ENCODE results near the gene SERGEF. TPM values are rescaled to one million over a fixed set of nuclear protein-coding genes. Genes with fewer than 3 reads are reported as not detected.
A peak's percentile ranks its signal among the peaks of the same experiment; 100 is the strongest.

The SERGEF gene
- total RNA-seq, 3 donors from 2014 or later = 23.6 to 45.0 (median 23.8) TPM

DNA sequence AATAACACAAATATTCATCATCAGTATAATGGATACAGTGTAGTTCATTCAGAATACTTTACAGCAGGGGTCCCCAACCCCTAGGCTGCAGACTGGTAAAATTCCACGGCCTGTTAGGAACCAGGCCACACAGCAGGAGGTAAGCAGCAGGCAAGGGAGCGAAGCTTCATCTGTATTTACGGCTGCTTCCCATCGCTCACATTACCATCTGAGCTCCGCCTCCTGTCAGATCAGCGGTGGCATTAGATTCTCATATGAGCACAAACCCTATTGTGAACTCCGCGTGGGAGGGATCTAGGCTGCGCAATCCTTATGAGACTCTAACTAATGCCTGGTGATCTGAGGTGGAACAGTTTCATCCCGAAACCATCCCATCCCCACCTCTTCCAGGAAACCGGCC is 125.1 kb downstream of the SERGEF start:
- H3K9me3 ChIP-seq = no peaks in the 10 kb centered on the region
- no peaks in the 10 kb centered on the region for H3K4me1 ChIP-seq (ENCODE audit: low read depth)
- TF ChIP-seq, protein P1, sequence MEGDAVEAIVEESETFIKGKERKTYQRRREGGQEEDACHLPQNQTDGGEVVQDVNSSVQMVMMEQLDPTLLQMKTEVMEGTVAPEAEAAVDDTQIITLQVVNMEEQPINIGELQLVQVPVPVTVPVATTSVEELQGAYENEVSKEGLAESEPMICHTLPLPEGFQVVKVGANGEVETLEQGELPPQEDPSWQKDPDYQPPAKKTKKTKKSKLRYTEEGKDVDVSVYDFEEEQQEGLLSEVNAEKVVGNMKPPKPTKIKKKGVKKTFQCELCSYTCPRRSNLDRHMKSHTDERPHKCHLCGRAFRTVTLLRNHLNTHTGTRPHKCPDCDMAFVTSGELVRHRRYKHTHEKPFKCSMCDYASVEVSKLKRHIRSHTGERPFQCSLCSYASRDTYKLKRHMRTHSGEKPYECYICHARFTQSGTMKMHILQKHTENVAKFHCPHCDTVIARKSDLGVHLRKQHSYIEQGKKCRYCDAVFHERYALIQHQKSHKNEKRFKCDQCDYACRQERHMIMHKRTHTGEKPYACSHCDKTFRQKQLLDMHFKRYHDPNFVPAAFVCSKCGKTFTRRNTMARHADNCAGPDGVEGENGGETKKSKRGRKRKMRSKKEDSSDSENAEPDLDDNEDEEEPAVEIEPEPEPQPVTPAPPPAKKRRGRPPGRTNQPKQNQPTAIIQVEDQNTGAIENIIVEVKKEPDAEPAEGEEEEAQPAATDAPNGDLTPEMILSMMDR (IDR thresholded peaks at IDR 0.05) = no peak
- intact Hi-C loops (cut with DNase I, micrococcal nuclease) = no loop called here
- DNase-seq (no peak), ATAC-seq (no peak)
- H3K36me3 ChIP-seq (ENCODE audit: low read depth) = no peaks in the 10 kb centered on the region
- no peak overlapping the region for H3K4me3 ChIP-seq

GRCh38 chr11:17883946-17884345 is 128.9 kb downstream of the SERGEF start:
- Histone ChIP-seq H3K4me3 (no peak overlapping the region), H3K36me3 (ENCODE audit: low read depth) (no peaks in the 10 kb centered on the region), H3K9me3 (no peaks in the 10 kb centered on the region), H3K4me1 (ENCODE audit: low read depth) (no peaks in the 10 kb centered on the region)
- TF ChIP-seq, protein P1 (IDR thresholded peaks at IDR 0.05) = no peak
- ATAC-seq (no peak), DNase-seq (peak in 1 of 3 donors; percentile 45)
- intact Hi-C loops (cut with DNase I, micrococcal nuclease) = no loop called here

DNA sequence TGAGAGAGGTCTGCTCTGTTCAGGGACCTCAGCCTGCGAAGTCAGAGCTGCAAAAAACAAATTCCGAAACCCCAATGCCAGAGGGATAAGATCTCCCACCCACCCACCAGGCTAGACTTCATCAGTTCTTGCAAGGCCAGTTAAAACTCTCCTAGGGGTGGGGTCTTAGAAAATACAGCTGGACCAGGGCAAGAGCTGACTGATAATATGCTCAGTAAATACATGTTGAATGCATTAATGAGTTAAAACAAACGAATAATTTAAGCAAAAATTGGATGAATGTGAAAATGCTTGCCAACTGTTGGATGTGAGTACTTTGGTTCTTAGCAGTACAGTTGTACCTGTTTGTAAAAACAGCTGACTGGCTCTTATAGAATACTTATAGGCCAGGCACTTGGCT is 129.8 kb downstream of the SERGEF start:
- Histone ChIP-seq H3K9me3 (no peaks in the 10 kb centered on the region), H3K4me3 (no peak overlapping the region), H3K4me1 (ENCODE audit: low read depth) (no peaks in the 10 kb centered on the region), H3K36me3 (ENCODE audit: low read depth) (no peaks in the 10 kb centered on the region)
- ATAC-seq (no peak), DNase-seq (no peak)
- intact Hi-C loops (cut with DNase I, micrococcal nuclease) = no loop called here
- TF ChIP-seq, protein P1 (IDR thresholded peaks at IDR 0.05) = no peak

- ATAC-seq = no peak
- TF ChIP-seq, protein P1 (IDR thresholded peaks at IDR 0.05) = no peak
These were observed 134.1 kb downstream of the SERGEF start for GRCh38 chr11:17878743-17879142.

GRCh38 chr11:17877886-17878285 is 135.0 kb downstream of the SERGEF start:
- no peaks in the 10 kb centered on the region for H3K4me1 ChIP-seq (ENCODE audit: low read depth)
- H3K9me3 ChIP-seq = no peaks in the 10 kb centered on the region
- intact Hi-C loops (cut with DNase I, micrococcal nuclease) = no loop called here
- no peak overlapping the region for H3K4me3 ChIP-seq
- DNase-seq (no peak), ATAC-seq (no peak)
- TF ChIP-seq, protein P1 (IDR thresholded peaks at IDR 0.05) = no peak
- no peaks in the 10 kb centered on the region for H3K36me3 ChIP-seq (ENCODE audit: low read depth)

More at GRCh38 chr11:17878743-17879142, 134.1 kb downstream of the SERGEF start:
- DNase-seq = no peak
- no peaks in the 10 kb centered on the region for H3K36me3 ChIP-seq (ENCODE audit: low read depth)
- intact Hi-C loops (cut with DNase I, micrococcal nuclease) = no loop called here
- H3K4me3 ChIP-seq = no peak overlapping the region
- no peaks in the 10 kb centered on the region for H3K4me1 ChIP-seq (ENCODE audit: low read depth)
- H3K9me3 ChIP-seq = no peaks in the 10 kb centered on the region

- Histone ChIP-seq H3K9me3 (no peaks in the 10 kb centered on the region), H3K36me3 (ENCODE audit: low read depth) (no peaks in the 10 kb centered on the region), H3K4me3 (no peak overlapping the region), H3K4me1 (ENCODE audit: low read depth) (no peaks in the 10 kb centered on the region)
- no peak for ATAC-seq
- intact Hi-C loops (cut with DNase I, micrococcal nuclease) = no loop called here
- DNase-seq = no peak
- TF ChIP-seq, protein P1 (IDR thresholded peaks at IDR 0.05) = no peak
These were observed 136.0 kb downstream of the SERGEF start for GRCh38 chr11:17876827-17877226.
